B cell (primary cell): Measurements from ENCODE around the gene EYA3. TPM values are rescaled to one million over a fixed set of nuclear protein-coding genes. Genes with fewer than 3 reads are reported as not detected.
A peak's percentile ranks its signal among the peaks of the same experiment; 100 is the strongest.

ENCODE experiments used
- ATAC-seq: fragments of 200-7000 bp; cut with Tn5 transposase; one replicate; pipeline ENCODE4 v1.10.0; 2021; ENCODE audit warnings: low read depth, mild to moderate bottlenecking, moderate number of reproducible peaks, moderate library complexity
- CTCF ChIA-PET: fragments of 350-600 bp; sonication (Branson Sonifier 250); formaldehyde crosslinking; loops from one replicate; lab custom pipeline; 2021; ENCODE audit warnings: antibody characterized with exemption, inconsistent platforms; lab: Charles Lee
- POLR2A ChIA-PET: fragments of 350-600 bp; sonication (Branson Sonifier 250); formaldehyde crosslinking; loops from one replicate; lab custom pipeline; 2021; ENCODE audit warnings: antibody characterized with exemption; lab: Charles Lee
- DNase-seq: peaks from one replicate; pipeline ENCODE4 v3.0.0; 2013
- H2AFZ ChIP-seq: 2 replicates; pipeline ENCODE4 v1.6.1; 2012; ENCODE audit warnings: mild to moderate bottlenecking, low read depth, low read length; ENCODE audit not compliant: insufficient read depth, poor library complexity, severe bottlenecking
- H3K27ac ChIP-seq, 2 donors: 1 replicate in 1 of 2; 2 replicates in 1 of 2; pipeline ENCODE4 v1.5.1; 2012 to 2013; ENCODE audit warnings: low read length in 2 of 2, mild to moderate bottlenecking in 2 of 2, moderate library complexity in 1 of 2
- H3K27me3 ChIP-seq, 4 experiments: fragments of 200-600 bp in 1 of 4; sonication (generic) in 1 of 4; replicated peaks in 1 of 4; 1 replicate in 2 of 4; 2 replicates in 2 of 4; pipeline versions ENCODE4 v1.6.1 to v1.7.0; 2013 to 2016; ENCODE audit warnings: low read length in 3 of 4, mild to moderate bottlenecking in 2 of 4, mixed read lengths in 1 of 4, moderate library complexity in 1 of 4; ENCODE audit not compliant: insufficient read depth in 4 of 4, control insufficient read depth in 3 of 4; ENCODE audit errors: control extremely low read depth in 1 of 4
- H3K36me3 ChIP-seq, 2 experiments: replicated peaks in 1 of 2; 1 replicate in 1 of 2; 2 replicates in 1 of 2; pipeline versions ENCODE4 v1.6.1 to v1.7.1; 2013; ENCODE audit warnings: low read length in 1 of 2; ENCODE audit not compliant: insufficient read depth in 2 of 2, control insufficient read depth in 1 of 2; ENCODE audit errors: control extremely low read depth in 1 of 2, extremely low read depth in 1 of 2
- H3K4me1 ChIP-seq, 2 donors: fragments of 200-600 bp in 1 of 2; sonication (generic) in 1 of 2; 1 replicate in 1 of 2; 2 replicates in 1 of 2; pipeline versions ENCODE4 v1.5.1 to v1.6.1; 2013 to 2017; ENCODE audit warnings: low read length in 2 of 2; ENCODE audit not compliant: control insufficient read depth in 2 of 2, insufficient read depth in 2 of 2
- H3K4me2 ChIP-seq: replicated peaks from 2 replicates; pipeline ENCODE3; 2012; ENCODE audit warnings: mild to moderate bottlenecking, low read depth, low read length; ENCODE audit not compliant: poor library complexity, severe bottlenecking
- H3K4me3 ChIP-seq, 5 experiments: fragments of 200-600 bp in 1 of 5; sonication (generic) in 1 of 5; 1 replicate in 3 of 5; 2 replicates in 2 of 5; pipeline versions ENCODE4 v1.5.1 to v1.7.0; 2011 to 2016; ENCODE audit warnings: low read length in 4 of 5, mild to moderate bottlenecking in 4 of 5, low read depth in 2 of 5, control low read depth in 1 of 5, moderate library complexity in 1 of 5; ENCODE audit not compliant: insufficient read depth in 1 of 5; ENCODE audit errors: control extremely low read depth in 1 of 5, extremely low read depth in 1 of 5
- H3K79me2 ChIP-seq: fragments of 200-600 bp; sonication (generic); one replicate; pipeline ENCODE4 v1.6.0; 2016; ENCODE audit warnings: low read length; ENCODE audit not compliant: control insufficient read depth, insufficient read depth
- H3K9ac ChIP-seq: fragments of 200-600 bp; sonication (generic); 2 replicates; pipeline ENCODE4 v1.6.1; 2017; ENCODE audit warnings: mild to moderate bottlenecking, low read length, moderate library complexity
- H3K9me3 ChIP-seq, 3 donors: one replicate each; pipeline versions ENCODE4 v1.6.1 to v1.7.1; 2013; ENCODE audit warnings: low read length in 2 of 3; ENCODE audit not compliant: control insufficient read depth in 2 of 3, insufficient read depth in 1 of 3; ENCODE audit errors: control extremely low read depth in 1 of 3
- H4K20me1 ChIP-seq: 2 replicates; pipeline ENCODE4 v1.6.0; 2012; ENCODE audit warnings: mild to moderate bottlenecking, low read length; ENCODE audit not compliant: insufficient read depth, control insufficient read depth, poor library complexity, severe bottlenecking
- H3K27ac Mint-ChIP-seq: one replicate; pipeline ENCODE4 v1.8.0; 2021; ENCODE audit warnings: mixed read lengths
- H3K27me3 Mint-ChIP-seq: one replicate; pipeline ENCODE4 v1.8.0; 2021; ENCODE audit warnings: mixed read lengths
- H3K4me1 Mint-ChIP-seq: one replicate; pipeline ENCODE4 v1.8.0; 2021; ENCODE audit warnings: mixed read lengths
- H3K4me3 Mint-ChIP-seq: one replicate; pipeline ENCODE4 v1.8.0; 2021; ENCODE audit warnings: mixed read lengths
- H3K9me3 Mint-ChIP-seq: one replicate; pipeline ENCODE4 v1.8.0; 2022; ENCODE audit warnings: mixed read lengths; ENCODE audit not compliant: insufficient read depth
- CTCF ChIP-seq: fragments of 200-600 bp; IDR thresholded peaks from one replicate; pipeline ENCODE4 v1.8.0; 2022; ENCODE audit warnings: antibody characterized with exemption, mild to moderate bottlenecking
- EZH2 ChIP-seq: IDR thresholded peaks from 2 replicates; pipeline ENCODE4 v1.6.1; 2012; ENCODE audit warnings: borderline replicate concordance, low read depth, mild to moderate bottlenecking, moderate library complexity, low read length; ENCODE audit not compliant: insufficient read depth, poor library complexity, severe bottlenecking
- WGBS: methylation state at CpG from one replicate; pipeline ENCODE4 v1.1.5; 2013; ENCODE audit warnings: missing lambda C conversion rate; ENCODE audit not compliant: insufficient coverage; 5-methylcytosine and 5-hydroxymethylcytosine counted together
- intact Hi-C: fragments of 100-400 bp; cut with micrococcal nuclease; formaldehyde crosslinking; loops from one replicate; pipeline ENCODE4 v1.10.0; 2022
- polyA plus RNA-seq: library from polyadenylated mRNA; depleted of rRNA; stranded (reverse); fragments of >200 nt; gene quantifications from 2 replicates; pipeline ENCODE4 v1.2.3, GENCODE V29; 2012
- total RNA-seq, 2 donors: library from RNA; stranded (reverse); fragments of 120-200 nt in 1 of 2; gene quantifications; 1 replicate in 1 of 2; 2 replicates in 1 of 2; pipeline versions ENCODE4 v1.2.3 to v1.2.4, GENCODE V29; 2013 to 2022

The EYA3 gene
- total and polyA plus RNA-seq, 2 donors (not counting 1 experiment from before 2014, with no cell fraction given): 14.1 to 31.3 TPM

- H4K20me1 ChIP-seq: no peaks in the 10 kb centered on the region
- TF ChIP-seq CTCF (no peak), EZH2 (no peak)
- no peaks in the 10 kb centered on the region for H3K79me2 ChIP-seq
- H2AFZ ChIP-seq: no peak overlapping the region
- H3K9me3 ChIP-seq: peaks cover 0 to 6% (median 0%) of the 10 kb centered on the region in 3 donors
- 92% methylated on average over 2 of the region's 4 CpGs for WGBS
- Mint-ChIP-seq H3K4me1 (peaks cover 58% of the 10 kb centered on the region), H3K27me3 (no peaks in the 10 kb centered on the region), H3K9me3 (no peaks in the 10 kb centered on the region), H3K4me3 (no peak overlapping the region), H3K27ac (peak overlapping the region; percentile 4)
- POLR2A ChIA-PET: interaction anchor here (0.5 kb wide), 1 partner anchor 414 kb away, joined by 3 read pairs; no protein-coding TSS in a partner anchor
- intact Hi-C loops: no loop called here
- ATAC-seq (no peak), DNase-seq (no peak)
- H3K4me3 ChIP-seq: no peak overlapping the region
- H3K4me2 ChIP-seq: no peak overlapping the region
- H3K36me3 ChIP-seq: no peaks in the 10 kb centered on the region
- CTCF ChIA-PET: interaction anchor here (0.7 to 2.7 kb wide), 4 partner anchors 11 to 72 kb away, joined by 5 to 11 read pairs (median 8); partner anchors contain the start of gene EYA3
- H3K4me1 ChIP-seq: peaks cover 35 to 59% of the 10 kb centered on the region in 2 donors
- no peak overlapping the region for H3K9ac ChIP-seq
- H3K27ac ChIP-seq: no peak overlapping the region
- no peaks in the 10 kb centered on the region for H3K27me3 ChIP-seq
These were observed 48.7 kb upstream of the EYA3 start for GRCh38 chr1:28136922-28137613.
